ENCODE measurements around the gene CST5.
"Not testable (repeated sequence)": the region's sequence is repeated elsewhere in the genome, so short reads cannot be mapped to it uniquely, and the experiment has no call there.

Gene CST5

GRCh38 chr20:23879328-23879798 lies at the start of gene CST5:
CST5 (minus strand) TSS chr20:23879748; CDS start chr20:23879676, 72 bp downstream.
- DNase-seq (ENCODE audit: low read depth): no peak

DNA sequence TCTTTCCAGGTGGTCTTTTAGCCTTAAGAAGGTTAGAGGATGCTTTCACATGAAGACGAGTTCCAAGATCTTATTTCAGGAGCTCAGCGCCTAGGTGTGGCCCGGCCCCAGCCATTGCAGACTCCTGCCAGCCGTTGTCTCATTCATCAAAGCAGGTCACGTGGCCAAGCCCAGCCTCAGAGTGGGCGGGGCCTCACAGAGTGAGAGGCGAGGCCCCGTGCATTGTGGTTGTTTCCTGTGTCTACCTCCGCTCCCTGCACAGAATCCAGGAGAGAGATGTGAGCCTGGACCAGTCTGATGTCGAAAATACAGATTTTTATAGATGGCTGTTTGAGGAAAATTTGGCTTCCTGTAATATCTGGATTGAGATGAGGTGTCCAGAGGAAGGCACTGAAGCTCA lies 49.2 kb upstream of the CST5 start:
- DNase-seq (ENCODE audit: low read depth): no peak

GRCh38 chr20:23928353-23928752 lies 48.8 kb upstream of the CST5 start:
- DNase-seq (ENCODE audit: low read depth): no peak

DNA sequence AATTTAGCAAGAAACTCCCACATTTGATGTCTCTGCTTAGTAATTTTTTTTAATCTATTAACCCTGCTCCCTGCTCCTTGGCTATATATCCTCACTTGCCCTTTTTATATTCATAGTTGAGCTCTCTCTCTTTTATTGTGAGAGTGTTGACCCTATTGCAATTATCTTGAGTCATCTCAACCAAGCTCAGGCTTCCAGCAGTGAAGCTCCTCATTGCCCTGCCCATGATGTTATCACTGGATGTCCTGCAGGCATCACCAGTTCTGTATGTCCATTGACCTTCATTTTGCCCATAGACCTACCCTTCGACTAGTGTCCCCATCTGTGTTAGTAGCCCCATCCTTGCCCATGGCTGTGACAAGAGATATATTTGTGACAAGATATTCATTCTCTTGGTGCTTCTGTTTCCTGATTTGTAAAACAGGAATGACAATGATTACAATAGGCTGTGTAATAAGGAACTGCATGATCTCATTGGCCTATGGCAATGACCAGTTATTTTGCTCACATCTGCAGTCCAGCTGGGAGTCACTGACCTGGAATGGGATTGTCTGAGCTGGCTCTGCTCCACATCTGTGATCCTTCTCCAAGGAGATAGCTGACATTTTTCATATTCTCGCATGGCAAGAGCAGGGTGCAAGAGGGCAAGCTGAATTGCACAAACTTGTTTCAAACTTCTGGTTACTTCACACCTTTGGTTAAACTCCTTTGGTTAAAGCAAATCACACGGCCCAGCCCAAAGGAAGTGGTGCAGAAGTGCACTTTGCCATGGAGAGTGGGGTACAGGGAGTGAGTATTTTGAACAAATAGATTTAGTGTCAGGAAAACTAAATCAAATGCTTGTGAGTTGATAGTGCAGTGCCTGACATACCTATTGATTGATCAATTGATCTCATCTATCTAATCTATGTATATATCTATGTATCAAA lies 47.7 kb upstream of the CST5 start:
- no peak for DNase-seq (ENCODE audit: low read depth)

- DNase-seq (ENCODE audit: low read depth): no peak
These were observed 47.0 kb upstream of the CST5 start for GRCh38 chr20:23926526-23926880.

GRCh38 chr20:23925789-23926525 lies 46.4 kb upstream of the CST5 start:
- no peak for DNase-seq (ENCODE audit: low read depth)

GRCh38 chr20:23924751-23925150 lies 45.2 kb upstream of the CST5 start:
- no peak for DNase-seq (ENCODE audit: low read depth)

DNA sequence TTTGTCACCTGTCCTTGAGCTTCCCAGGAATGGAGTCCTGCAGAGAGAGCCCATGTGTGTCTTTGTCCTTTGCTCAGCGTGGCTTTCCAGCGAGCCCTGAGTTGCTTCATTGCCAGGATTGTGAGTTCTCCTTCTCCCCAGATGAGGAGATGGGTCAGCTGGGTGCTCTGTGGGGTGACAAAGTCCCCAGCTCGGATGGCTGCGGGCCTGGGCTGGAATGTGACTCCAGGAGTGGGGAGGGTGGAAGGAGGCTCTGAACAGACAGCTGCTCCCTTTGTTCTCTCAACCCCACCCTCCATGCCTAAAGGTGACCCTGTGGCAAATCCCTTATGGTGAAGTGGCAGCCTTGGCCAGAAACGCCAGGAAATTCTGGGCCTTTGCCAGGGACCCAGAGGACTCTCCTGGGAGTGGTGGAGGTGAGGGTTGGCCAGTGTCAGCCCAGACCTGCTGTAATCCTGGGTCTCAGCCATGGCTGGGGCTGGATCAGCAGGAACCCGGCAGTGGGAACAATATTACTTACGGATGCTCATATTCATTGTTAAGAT lies 44.4 kb upstream of the CST5 start:
- DNase-seq (ENCODE audit: low read depth): no peak

GRCh38 chr20:23923311-23923710 lies 43.8 kb upstream of the CST5 start:
- DNase-seq (ENCODE audit: low read depth): no peak

DNA sequence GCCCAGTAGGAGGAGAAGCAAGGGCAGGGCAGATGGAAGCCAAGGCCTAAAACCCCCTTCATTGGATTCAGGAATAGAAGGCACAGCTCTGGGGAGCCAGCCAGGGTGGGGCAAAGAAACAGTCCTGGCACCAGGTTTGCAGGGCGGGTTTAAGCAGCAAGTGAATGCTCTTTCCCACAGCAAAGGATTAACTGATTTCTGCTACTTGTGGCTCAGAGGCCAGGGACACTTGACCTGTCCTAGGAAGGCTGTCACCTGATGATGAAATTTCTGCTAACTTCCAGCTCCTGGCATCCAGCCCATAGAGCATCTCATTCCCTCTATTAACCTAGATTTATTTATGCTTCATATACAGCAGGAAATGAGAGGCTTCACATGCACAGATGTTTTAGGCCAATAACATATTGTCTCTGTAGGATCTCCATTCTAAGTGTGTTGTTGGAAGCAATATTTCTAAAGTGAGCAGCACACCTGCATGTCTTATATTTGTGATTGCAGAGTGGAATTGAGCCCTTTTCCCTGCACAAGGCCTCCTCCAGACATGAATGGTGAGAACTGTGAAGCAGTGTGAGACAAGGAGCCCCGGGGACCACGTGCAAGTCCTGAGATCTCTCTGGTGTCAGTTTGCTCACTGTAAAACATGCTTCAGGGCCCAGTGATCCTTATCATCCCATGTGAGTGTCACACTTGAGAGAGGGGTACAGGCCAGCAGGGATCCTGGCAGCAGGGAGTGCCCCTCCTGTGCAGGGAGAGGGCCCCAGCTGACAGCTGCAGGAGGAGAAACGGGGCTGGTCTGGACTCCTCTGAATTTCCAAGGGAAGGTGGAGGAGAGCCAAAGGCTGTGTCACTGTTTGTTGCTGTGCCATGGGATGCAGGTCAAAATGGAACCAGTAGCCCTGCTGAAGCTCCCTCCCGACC lies 41.1 kb upstream of the CST5 start:
- DNase-seq (ENCODE audit: low read depth): no peak

DNA sequence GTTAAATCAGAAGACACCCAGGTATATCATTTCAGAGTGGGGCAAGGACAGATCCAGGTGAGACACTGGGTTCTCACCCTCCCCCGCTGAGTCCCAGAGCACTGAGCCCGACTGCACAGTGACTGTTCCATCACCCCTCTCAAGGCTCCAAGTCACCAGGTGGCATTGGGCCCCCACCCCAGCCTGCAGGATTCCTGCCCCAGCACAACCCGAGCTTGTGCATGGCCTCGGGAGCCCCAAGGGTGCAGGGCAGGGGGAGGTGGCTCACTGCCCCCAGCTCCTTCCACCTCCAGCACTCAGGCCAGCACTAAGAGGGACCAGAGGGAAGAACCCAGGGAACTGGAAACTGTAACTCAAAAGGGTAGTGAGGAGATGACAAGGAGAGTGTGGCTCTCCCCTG lies 39.3 kb upstream of the CST5 start:
- DNase-seq (ENCODE audit: low read depth): no peak

GRCh38 chr20:23918101-23918862 lies 38.7 kb upstream of the CST5 start:
- DNase-seq (ENCODE audit: low read depth): no peak

- DNase-seq (ENCODE audit: low read depth): no peak
These were observed 37.6 kb upstream of the CST5 start for GRCh38 chr20:23917024-23917725.

- no peak for DNase-seq (ENCODE audit: low read depth)
These were observed 36.3 kb upstream of the CST5 start for GRCh38 chr20:23915844-23916243.

- not testable (repeated sequence) for DNase-seq (ENCODE audit: low read depth)
These were observed 34.9 kb upstream of the CST5 start for GRCh38 chr20:23914469-23914868.

DNA sequence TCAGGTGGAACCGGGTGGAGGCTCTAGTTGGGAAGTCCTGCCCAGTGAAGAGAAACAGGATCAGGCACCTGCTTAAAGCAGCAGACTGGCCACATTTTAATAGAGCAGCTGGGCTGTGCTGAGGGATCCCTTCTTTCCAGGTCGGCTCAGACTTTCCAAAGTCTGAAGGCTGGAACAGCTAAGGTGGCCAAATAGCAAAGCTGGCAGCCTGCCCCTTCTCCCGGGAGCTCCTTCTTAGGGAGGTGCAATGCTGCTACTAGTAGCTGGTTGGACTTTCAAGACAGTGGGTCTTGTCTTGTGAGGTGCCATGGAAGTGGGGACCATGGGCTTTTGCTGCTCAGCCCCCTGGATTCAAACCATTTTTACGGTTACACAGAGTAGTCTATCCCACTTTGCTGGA lies 30.7 kb upstream of the CST5 start:
- DNase-seq (ENCODE audit: low read depth): no peak

GRCh38 chr20:23909390-23909789 lies 29.8 kb upstream of the CST5 start:
- no peak for DNase-seq (ENCODE audit: low read depth)

DNA sequence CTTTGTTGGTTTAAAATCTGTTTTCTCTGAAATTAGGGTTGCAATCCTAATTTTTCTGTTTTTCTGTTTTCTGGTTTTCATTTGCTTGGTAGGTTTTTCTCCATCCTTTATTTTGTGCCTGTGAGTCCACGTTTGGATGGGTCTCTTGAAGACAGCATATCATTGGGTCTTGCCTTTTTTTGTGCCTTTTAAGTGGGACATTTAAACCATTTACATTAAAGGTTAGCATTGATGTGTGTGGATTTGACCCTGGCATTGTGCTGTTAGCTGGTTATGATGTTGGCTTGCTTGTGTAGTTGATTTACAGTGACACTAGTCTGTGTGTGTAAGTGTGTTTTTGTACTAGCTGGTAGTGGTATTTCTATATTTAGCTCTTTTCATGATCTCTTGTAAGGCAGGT lies 28.0 kb upstream of the CST5 start:
- no peak for DNase-seq (ENCODE audit: low read depth)

DNA sequence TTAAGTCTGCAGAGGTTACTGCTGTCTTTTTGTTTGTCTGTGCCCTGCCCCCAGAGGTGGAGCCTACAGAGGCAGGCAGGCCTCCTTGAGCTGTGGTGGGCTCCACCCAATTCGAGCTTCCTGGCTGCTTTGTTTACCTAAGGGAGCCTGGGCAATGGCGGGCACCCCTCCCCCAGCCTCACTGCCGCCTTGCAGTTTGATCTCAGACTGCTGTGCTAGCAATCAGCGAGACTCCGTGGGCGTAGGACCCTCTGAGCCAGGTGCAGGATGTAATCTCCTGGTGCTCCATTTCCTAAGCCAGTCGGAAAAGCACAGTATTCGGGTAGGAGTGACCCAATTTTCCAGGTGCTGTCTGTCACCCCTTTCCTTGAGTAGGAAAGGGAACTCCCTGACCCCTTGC lies 22.8 kb upstream of the CST5 start:
- DNase-seq (ENCODE audit: low read depth): not testable (repeated sequence)

DNA sequence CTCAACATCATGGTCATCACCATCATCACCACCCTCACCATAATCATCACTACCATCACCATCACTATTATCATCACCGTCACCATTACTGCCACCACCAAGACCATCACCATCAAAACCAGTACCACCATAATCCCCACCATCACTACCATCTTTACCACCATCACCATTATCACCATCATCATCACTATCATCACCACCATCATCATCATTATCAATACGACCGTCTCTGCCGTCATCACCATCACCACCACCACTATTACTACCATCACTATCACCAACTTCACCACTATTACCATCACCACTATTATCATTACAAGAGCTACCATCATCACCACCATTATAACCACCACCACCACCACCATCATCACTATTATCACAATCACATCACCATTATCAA lies 11.3 kb upstream of the CST5 start:
- not testable (repeated sequence) for DNase-seq (ENCODE audit: low read depth)
